Parathyroid adenoma (tissue), 2 donors: ENCODE data around the gene MAN2A2.

ENCODE experiments used
- H2AFZ ChIP-seq: fragments of 300-600 bp; sonication (generic); one replicate; pipeline ENCODE4 v1.7.0; 2017; ENCODE audit warnings: antibody characterized with exemption, mild to moderate bottlenecking
- H3K27ac ChIP-seq: fragments of 300-600 bp; sonication (generic); one replicate; pipeline ENCODE4 v1.7.0; 2017
- H3K27me3 ChIP-seq: fragments of 300-600 bp; sonication (generic); one replicate; pipeline ENCODE4 v1.7.0; 2017; ENCODE audit warnings: low read length; ENCODE audit not compliant: control insufficient read depth, insufficient read depth
- H3K36me3 ChIP-seq: fragments of 300-600 bp; sonication (generic); one replicate; pipeline ENCODE4 v1.7.0; 2017; ENCODE audit warnings: low read length; ENCODE audit not compliant: control insufficient read depth, insufficient read depth
- H3K4me1 ChIP-seq: fragments of 300-600 bp; sonication (generic); one replicate; pipeline ENCODE4 v1.7.0; 2017; ENCODE audit warnings: control low read depth
- H3K4me2 ChIP-seq: fragments of 300-600 bp; sonication (generic); one replicate; pipeline ENCODE4 v1.7.0; 2017; ENCODE audit warnings: low read length
- H3K4me3 ChIP-seq: fragments of 300-600 bp; sonication (generic); one replicate; pipeline ENCODE4 v1.7.0; 2017; ENCODE audit warnings: low read depth, low read length
- H3K79me2 ChIP-seq: fragments of 300-600 bp; sonication (generic); one replicate; pipeline ENCODE4 v1.7.0; 2017; ENCODE audit warnings: control low read depth
- H3K9ac ChIP-seq: fragments of 300-600 bp; sonication (generic); one replicate; pipeline ENCODE4 v1.7.0; 2017; ENCODE audit warnings: mild to moderate bottlenecking
- H3K9me3 ChIP-seq: fragments of 300-600 bp; sonication (generic); one replicate; pipeline ENCODE4 v1.7.0; 2017; ENCODE audit warnings: low read length; ENCODE audit not compliant: control insufficient read depth
- CTCF ChIP-seq: fragments of 300-600 bp; sonication (generic); IDR thresholded peaks from one replicate; pipeline ENCODE4 v1.7.0; 2017; ENCODE audit warnings: antibody characterized with exemption, mild to moderate bottlenecking
- donor health status: primary hyperparathyroidism.

The MAN2A2 gene

GRCh38 chr15:90946941-90947576 is 44.0 kb downstream of the MAN2A2 start:
- Histone ChIP-seq H3K4me2 (no peak overlapping the region), H3K36me3 (no peaks in the 10 kb centered on the region), H3K27ac (no peak overlapping the region), H3K4me1 (no peaks in the 10 kb centered on the region), H3K27me3 (no peaks in the 10 kb centered on the region), H3K9ac (no peak overlapping the region), H3K4me3 (no peak overlapping the region), H2AFZ (no peak overlapping the region), H3K9me3 (no peaks in the 10 kb centered on the region), H3K79me2 (no peaks in the 10 kb centered on the region)
- TF ChIP-seq CTCF, result no peak

- no peaks in the 10 kb centered on the region for H3K36me3 ChIP-seq
- H3K4me1 ChIP-seq, result no peaks in the 10 kb centered on the region
- H3K79me2 ChIP-seq, result no peaks in the 10 kb centered on the region
- TF ChIP-seq CTCF, result no peak
- no peak overlapping the region for H3K27ac ChIP-seq
- no peak overlapping the region for H2AFZ ChIP-seq
- no peak overlapping the region for H3K4me2 ChIP-seq
- no peaks in the 10 kb centered on the region for H3K9me3 ChIP-seq
- no peak overlapping the region for H3K4me3 ChIP-seq
- no peak overlapping the region for H3K9ac ChIP-seq
- H3K27me3 ChIP-seq, result no peaks in the 10 kb centered on the region
These were observed 44.7 kb downstream of the MAN2A2 start for GRCh38 chr15:90947577-90948357.

- no peak for TF ChIP-seq CTCF
- no peaks in the 10 kb centered on the region for H3K4me1 ChIP-seq
- no peak overlapping the region for H3K4me3 ChIP-seq
- H3K27me3 ChIP-seq, result no peaks in the 10 kb centered on the region
- H3K4me2 ChIP-seq, result no peak overlapping the region
- H2AFZ ChIP-seq, result no peak overlapping the region
- no peak overlapping the region for H3K9ac ChIP-seq
- H3K9me3 ChIP-seq, result no peaks in the 10 kb centered on the region
- no peaks in the 10 kb centered on the region for H3K36me3 ChIP-seq
- H3K27ac ChIP-seq, result no peak overlapping the region
- no peaks in the 10 kb centered on the region for H3K79me2 ChIP-seq
These were observed 45.4 kb downstream of the MAN2A2 start for GRCh38 chr15:90948506-90948905.

- TF ChIP-seq CTCF, result no peak
- H3K4me1 ChIP-seq, result no peaks in the 10 kb centered on the region
- H3K4me3 ChIP-seq, result no peak overlapping the region
- H3K27ac ChIP-seq, result no peak overlapping the region
- H3K27me3 ChIP-seq, result no peaks in the 10 kb centered on the region
- no peak overlapping the region for H2AFZ ChIP-seq
- no peak overlapping the region for H3K4me2 ChIP-seq
- no peaks in the 10 kb centered on the region for H3K36me3 ChIP-seq
- H3K9me3 ChIP-seq, result no peaks in the 10 kb centered on the region
- H3K79me2 ChIP-seq, result no peaks in the 10 kb centered on the region
- H3K9ac ChIP-seq, result no peak overlapping the region
These were observed 47.0 kb downstream of the MAN2A2 start for GRCh38 chr15:90949979-90950675.
